ENCODE results near the gene RPS16. TPM values are rescaled to one million over a fixed set of nuclear protein-coding genes. Genes with fewer than 3 reads are reported as not detected.

RPS16 gene
- total and polyA plus RNA-seq, 2 of the 13 experiments (the other 11 are each of a cell fraction or from before 2014, with no cell fraction given), result 488 to 2,583 TPM

DNA sequence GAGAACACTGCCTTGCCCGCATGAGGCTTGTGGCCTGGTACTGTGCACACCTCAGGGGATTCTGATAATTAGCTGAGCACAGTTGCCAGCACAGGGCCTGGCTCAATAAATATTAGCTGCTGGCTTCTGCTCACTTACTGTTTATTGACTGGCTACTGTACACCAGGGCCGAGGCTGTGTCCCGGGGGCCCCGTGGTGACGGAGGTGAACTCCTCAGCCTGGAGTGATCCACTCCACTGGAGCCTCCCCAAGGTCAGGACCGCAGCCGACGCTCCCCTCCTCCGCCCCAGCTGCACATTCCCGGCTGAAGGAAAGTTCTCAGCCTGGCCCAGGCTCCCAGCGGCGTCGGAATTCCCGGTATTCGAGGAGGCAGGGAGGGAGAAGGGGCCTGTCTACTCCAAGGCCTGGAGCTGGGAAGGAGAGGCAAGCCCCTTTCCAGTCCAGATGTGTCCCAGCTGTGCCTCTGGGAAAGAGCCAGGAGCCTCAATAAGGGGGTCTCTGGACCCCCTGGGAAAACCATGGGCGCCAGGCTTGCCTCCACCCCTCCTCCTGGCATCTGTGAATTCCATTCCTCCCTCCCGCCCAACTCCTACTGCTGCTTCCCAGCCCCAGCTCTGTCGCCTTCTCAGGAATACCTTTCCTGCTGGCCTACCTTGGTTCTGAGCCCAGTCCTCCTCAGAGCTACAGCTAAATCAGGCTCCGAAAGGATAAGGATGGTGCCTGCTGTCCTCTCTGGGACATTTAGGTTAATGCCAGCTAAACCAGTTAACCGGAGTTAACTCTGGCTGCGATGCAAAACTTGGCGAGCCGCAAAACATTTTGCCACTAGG, 7.3 kb downstream of the RPS16 start (continued):
- no peak for TF ChIP-seq MYPOP (CRISPR knock-in tag; IDR thresholded peaks at IDR 0.05)
- no peak for TF ChIP-seq ZNF816 (CRISPR knock-in tag; IDR thresholded peaks at IDR 0.05; ENCODE audit: borderline replicate concordance)
- TF ChIP-seq PAX8 (CRISPR knock-in tag; IDR thresholded peaks at IDR 0.05; ENCODE audit: borderline replicate concordance), result no peak
- TF ChIP-seq FOSL1 (CRISPR knock-in tag; IDR thresholded peaks at IDR 0.05; ENCODE audit: borderline replicate concordance), result no peak
- TF ChIP-seq CREB1 (IDR thresholded peaks at IDR 0.05), result no peak
- TF ChIP-seq CREB1 (CRISPR knock-in tag; IDR thresholded peaks at IDR 0.05), result no peak
- no peak for TF ChIP-seq CBX1 (IDR thresholded peaks at IDR 0.05; ENCODE audit: low read depth)
- TF ChIP-seq KLF16 (CRISPR knock-in tag; IDR thresholded peaks at IDR 0.05), result no peak
- no peak for TF ChIP-seq MZF1 (CRISPR knock-in tag; IDR thresholded peaks at IDR 0.05; ENCODE audit: borderline replicate concordance)
- peak; percentile 61; the same call in 1 of the 2 replicates for TF ChIP-seq MIXL1 (CRISPR knock-in tag; IDR thresholded peaks at IDR 0.05)
- TF ChIP-seq, protein P1, sequence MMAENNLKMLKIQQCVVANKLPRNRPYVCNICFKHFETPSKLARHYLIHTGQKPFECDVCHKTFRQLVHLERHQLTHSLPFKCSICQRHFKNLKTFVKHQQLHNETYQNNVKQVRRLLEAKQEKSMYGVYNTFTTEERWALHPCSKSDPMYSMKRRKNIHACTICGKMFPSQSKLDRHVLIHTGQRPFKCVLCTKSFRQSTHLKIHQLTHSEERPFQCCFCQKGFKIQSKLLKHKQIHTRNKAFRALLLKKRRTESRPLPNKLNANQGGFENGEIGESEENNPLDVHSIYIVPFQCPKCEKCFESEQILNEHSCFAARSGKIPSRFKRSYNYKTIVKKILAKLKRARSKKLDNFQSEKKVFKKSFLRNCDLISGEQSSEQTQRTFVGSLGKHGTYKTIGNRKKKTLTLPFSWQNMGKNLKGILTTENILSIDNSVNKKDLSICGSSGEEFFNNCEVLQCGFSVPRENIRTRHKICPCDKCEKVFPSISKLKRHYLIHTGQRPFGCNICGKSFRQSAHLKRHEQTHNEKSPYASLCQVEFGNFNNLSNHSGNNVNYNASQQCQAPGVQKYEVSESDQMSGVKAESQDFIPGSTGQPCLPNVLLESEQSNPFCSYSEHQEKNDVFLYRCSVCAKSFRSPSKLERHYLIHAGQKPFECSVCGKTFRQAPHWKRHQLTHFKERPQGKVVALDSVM (CRISPR knock-in tag; IDR thresholded peaks at IDR 0.05), result peak; percentile 69; the same call in 1 of the 2 replicates
- no peak for TF ChIP-seq CBFB (CRISPR knock-in tag; IDR thresholded peaks at IDR 0.05)
- TF ChIP-seq NRL (CRISPR knock-in tag; IDR thresholded peaks at IDR 0.05; ENCODE audit: borderline replicate concordance), result peak; percentile 42; the same call in 1 of the 2 replicates
- TF ChIP-seq ZMYM4 (CRISPR knock-in tag; IDR thresholded peaks at IDR 0.05), result no peak; the same call in 1 of the 2 replicates
- no peak for TF ChIP-seq ZNF547 (CRISPR knock-in tag; IDR thresholded peaks at IDR 0.05)
- no peak for TF ChIP-seq SIX4 (CRISPR knock-in tag; IDR thresholded peaks at IDR 0.05)
- TF ChIP-seq TFDP2 (CRISPR knock-in tag; IDR thresholded peaks at IDR 0.05), result no peak
- TF ChIP-seq, protein P2, sequence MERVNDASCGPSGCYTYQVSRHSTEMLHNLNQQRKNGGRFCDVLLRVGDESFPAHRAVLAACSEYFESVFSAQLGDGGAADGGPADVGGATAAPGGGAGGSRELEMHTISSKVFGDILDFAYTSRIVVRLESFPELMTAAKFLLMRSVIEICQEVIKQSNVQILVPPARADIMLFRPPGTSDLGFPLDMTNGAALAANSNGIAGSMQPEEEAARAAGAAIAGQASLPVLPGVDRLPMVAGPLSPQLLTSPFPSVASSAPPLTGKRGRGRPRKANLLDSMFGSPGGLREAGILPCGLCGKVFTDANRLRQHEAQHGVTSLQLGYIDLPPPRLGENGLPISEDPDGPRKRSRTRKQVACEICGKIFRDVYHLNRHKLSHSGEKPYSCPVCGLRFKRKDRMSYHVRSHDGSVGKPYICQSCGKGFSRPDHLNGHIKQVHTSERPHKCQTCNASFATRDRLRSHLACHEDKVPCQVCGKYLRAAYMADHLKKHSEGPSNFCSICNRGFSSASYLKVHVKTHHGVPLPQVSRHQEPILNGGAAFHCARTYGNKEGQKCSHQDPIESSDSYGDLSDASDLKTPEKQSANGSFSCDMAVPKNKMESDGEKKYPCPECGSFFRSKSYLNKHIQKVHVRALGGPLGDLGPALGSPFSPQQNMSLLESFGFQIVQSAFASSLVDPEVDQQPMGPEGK (CRISPR knock-in tag; IDR thresholded peaks at IDR 0.05), result peak; percentile 79
- no peak; the same call in 1 of the 2 replicates for TF ChIP-seq ZBTB7B (CRISPR knock-in tag; IDR thresholded peaks at IDR 0.05)
- peak; percentile 67 for TF ChIP-seq SALL1 (CRISPR knock-in tag; IDR thresholded peaks at IDR 0.05)
- no peak for TF ChIP-seq ZNF343 (CRISPR knock-in tag; IDR thresholded peaks at IDR 0.05)
- TF ChIP-seq ZNF207 (IDR thresholded peaks at IDR 0.05; ENCODE audit: borderline replicate concordance), result no peak
- TF ChIP-seq ZBTB20 (CRISPR knock-in tag; IDR thresholded peaks at IDR 0.05; ENCODE audit: borderline replicate concordance, low read depth), result no peak
- no peak for TF ChIP-seq ZNF598 (CRISPR knock-in tag; IDR thresholded peaks at IDR 0.05; ENCODE audit: borderline replicate concordance)
- TF ChIP-seq IRF2 (CRISPR knock-in tag; IDR thresholded peaks at IDR 0.05), result no peak

Data from HepG2 (cell line).